HG03565 (cell line): ENCODE measurements around the gene OR11H12.
"Not testable (repeated sequence)": the region's sequence is repeated elsewhere in the genome, so short reads cannot be mapped to it uniquely, and the experiment has no call there.

ENCODE experiments used
- ATAC-seq: cut with Tn5 transposase; IDR thresholded peaks from one replicate; pipeline ENCODE4 v1.9.1; 2021; ENCODE audit warnings: mild to moderate bottlenecking, moderate library complexity; ENCODE audit not compliant: unreplicated experiment

Gene OR11H12

GRCh38 chr14:18600817-18601216 lies at the start of gene OR11H12:
Gene OR11H12 (plus strand): TSS chr14:18601117. CDS start chr14:18601117, 0 bp downstream.
- ATAC-seq = not testable (repeated sequence)

GRCh38 chr14:18582908-18583307 lies 18.0 kb upstream of the OR11H12 start:
- not testable (repeated sequence) for ATAC-seq

- ATAC-seq = not testable (repeated sequence)
These were observed 25.8 kb downstream of the OR11H12 start for GRCh38 chr14:18626610-18627213.

GRCh38 chr14:18636066-18636465 lies 35.1 kb downstream of the OR11H12 start:
- ATAC-seq = not testable (repeated sequence)

GRCh38 chr14:18638032-18638431 lies 37.1 kb downstream of the OR11H12 start:
- ATAC-seq = not testable (repeated sequence)

GRCh38 chr14:18638785-18639184 lies 37.9 kb downstream of the OR11H12 start:
- not testable (repeated sequence) for ATAC-seq

- ATAC-seq = not testable (repeated sequence)
These were observed 45.3 kb downstream of the OR11H12 start for GRCh38 chr14:18646075-18646730.
